PC-3 (cell line): ENCODE results near the gene CLEC19A.

Experiments
- EZH2 ChIP-seq: fragments of 300-600 bp; sonication (generic); IDR thresholded peaks from one replicate; pipeline ENCODE4 v1.6.1; 2017; ENCODE audit warnings: antibody characterized with exemption, mild to moderate bottlenecking, low read length; ENCODE audit not compliant: unreplicated experiment
- TF ChIP-seq, protein P1 (sequence below): fragments of 300-600 bp; sonication (generic); conservative IDR thresholded peaks from 2 replicates; pipeline ENCODE4 v1.5.1; 2017; ENCODE audit warnings: antibody characterized with exemption, low read depth, mild to moderate bottlenecking, low read length

DNA sequence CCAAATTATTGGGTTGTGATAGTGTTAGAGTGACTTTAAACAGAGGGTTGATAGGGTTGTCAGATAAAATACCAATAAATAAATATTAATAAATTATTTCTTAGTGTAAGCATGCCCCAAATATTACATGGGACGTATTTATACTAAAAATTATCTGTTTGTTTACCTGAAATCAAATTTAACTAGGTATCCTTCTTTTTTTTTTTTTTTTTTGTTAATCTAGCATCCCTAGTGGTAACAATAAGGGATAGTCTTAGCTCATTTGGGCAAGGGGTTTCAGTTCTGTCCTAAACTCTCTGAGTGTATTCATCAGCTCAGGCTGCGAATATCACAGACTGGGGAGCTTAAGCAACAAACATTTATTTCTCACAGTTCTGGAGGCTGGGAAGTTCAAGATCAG is 1.3 kb downstream of the CLEC19A start:
- TF ChIP-seq EZH2 = no peak
- TF ChIP-seq, protein P1, sequence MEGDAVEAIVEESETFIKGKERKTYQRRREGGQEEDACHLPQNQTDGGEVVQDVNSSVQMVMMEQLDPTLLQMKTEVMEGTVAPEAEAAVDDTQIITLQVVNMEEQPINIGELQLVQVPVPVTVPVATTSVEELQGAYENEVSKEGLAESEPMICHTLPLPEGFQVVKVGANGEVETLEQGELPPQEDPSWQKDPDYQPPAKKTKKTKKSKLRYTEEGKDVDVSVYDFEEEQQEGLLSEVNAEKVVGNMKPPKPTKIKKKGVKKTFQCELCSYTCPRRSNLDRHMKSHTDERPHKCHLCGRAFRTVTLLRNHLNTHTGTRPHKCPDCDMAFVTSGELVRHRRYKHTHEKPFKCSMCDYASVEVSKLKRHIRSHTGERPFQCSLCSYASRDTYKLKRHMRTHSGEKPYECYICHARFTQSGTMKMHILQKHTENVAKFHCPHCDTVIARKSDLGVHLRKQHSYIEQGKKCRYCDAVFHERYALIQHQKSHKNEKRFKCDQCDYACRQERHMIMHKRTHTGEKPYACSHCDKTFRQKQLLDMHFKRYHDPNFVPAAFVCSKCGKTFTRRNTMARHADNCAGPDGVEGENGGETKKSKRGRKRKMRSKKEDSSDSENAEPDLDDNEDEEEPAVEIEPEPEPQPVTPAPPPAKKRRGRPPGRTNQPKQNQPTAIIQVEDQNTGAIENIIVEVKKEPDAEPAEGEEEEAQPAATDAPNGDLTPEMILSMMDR = no peak
